Caki2 (cell line): Measurements from ENCODE around the gene POLR2E. TPM values are rescaled to one million over a fixed set of nuclear protein-coding genes. Genes with fewer than 3 reads are reported as not detected.
A peak's percentile ranks its signal among the peaks of the same experiment; 100 is the strongest.

ENCODE experiments used
- DNase-seq: peaks from one replicate; pipeline ENCODE4 v3.0.0-alpha.2; 2015; ENCODE audit warnings: low read depth
- in situ Hi-C: cut with HindIII; loops from 2 replicates; pipeline ENCODE4 v1.10.0; 2016; ENCODE audit warnings: low sequenced_read_pairs, low pct_unique_long_range_greater_than_20kb, mixed read lengths
- total RNA-seq: library from RNA; depleted of rRNA; stranded (reverse); fragments of >200 nt; shearing (Covaris generic); gene quantifications from 2 replicates; pipeline ENCODE4 v1.2.3, GENCODE V29; 2014; ENCODE audit warnings: low replicate concordance

POLR2E gene
- total RNA-seq, 1 experiment from 2014 or later: 180 TPM

DNA sequence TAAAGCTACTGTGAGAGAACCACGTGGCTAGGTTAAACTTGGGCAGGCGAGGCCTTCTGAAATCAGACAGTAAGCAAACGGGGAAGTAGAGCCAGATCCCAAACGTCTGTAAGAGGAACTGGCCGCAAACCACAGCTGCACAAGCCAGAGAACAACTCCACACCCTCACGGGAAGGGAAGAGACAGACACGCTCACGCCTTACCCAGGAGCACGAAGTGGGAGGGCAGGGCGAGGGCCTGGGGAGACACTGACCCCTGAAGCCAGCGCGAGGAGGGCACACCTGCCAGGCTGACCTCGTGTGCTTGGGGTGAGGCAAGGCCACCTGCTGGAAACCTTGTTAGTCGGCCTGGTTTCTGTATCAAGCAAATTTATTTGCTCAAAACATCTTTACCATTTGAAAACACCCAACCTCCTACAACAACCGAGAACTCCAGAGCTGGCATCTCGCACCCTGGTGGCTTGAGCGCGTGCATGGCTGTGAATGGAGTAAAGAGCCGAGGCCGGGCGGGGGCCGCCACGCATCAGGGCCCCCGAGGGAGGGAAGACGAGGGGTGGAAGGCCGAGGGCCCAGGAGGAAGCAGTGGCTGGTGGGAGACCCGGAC is 7.3 kb downstream of the POLR2E start:
- DNase-seq: no peak
- in situ Hi-C loops: no loop called here

DNA sequence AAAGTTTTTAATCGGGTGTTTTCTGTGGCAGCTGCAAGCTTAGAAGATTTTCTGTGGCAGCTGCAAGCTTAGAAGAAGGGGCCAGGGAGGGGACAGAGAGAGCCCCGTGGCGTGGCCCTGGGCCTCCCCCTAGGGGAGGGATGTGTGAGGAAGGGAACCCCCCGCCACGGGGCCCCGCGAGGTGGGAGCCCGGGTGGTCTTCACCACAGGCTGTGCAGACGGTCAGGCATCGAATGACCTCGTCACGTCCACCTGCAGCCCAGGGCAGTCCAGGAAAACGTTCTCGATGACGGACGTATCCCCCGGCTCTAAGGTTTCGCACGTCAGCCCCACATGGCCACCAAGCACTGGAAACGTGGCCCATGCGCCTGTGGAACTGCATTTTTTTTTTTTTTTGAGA is 8.6 kb downstream of the POLR2E start:
- in situ Hi-C loops: no loop called here
- no peak for DNase-seq

DNA sequence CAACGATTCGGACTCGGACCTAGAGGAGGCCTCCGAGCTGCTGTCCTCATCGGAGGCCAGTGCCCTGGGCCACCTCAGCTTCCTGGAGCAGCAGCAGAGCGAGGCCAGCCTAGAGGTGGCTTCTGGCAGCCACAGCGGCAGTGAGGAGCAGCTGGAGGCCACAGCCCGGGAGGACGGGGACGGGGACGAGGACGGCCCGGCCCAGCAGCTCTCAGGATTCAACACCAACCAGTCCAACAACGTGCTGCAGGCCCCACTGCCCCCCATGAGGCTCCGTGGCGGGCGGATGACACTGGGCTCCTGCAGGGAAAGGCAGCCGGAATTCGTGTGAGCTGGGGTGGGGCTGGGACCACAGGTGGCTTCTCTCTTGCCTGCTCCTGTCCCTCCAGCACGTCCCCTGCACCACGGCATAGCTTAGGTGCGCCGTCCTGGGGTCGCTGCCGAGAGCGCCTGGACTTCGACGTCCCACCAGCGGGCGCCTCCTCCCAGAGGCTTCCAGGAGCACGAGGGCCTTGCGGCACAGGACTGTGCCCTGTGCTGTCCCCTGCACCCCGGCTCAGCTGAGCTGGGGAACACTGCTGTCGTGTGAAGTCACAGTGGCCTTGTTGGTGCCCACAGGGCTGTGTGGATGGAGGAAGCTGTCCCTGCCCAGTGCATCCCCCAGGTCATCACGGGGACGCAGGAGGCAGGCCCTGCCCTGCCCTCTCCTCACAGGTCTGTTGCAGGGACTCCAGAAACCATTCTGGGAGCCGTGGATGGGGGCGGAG is 9.3 kb downstream of the POLR2E start:
- no peak for DNase-seq
- in situ Hi-C loops: no loop called here

DNA sequence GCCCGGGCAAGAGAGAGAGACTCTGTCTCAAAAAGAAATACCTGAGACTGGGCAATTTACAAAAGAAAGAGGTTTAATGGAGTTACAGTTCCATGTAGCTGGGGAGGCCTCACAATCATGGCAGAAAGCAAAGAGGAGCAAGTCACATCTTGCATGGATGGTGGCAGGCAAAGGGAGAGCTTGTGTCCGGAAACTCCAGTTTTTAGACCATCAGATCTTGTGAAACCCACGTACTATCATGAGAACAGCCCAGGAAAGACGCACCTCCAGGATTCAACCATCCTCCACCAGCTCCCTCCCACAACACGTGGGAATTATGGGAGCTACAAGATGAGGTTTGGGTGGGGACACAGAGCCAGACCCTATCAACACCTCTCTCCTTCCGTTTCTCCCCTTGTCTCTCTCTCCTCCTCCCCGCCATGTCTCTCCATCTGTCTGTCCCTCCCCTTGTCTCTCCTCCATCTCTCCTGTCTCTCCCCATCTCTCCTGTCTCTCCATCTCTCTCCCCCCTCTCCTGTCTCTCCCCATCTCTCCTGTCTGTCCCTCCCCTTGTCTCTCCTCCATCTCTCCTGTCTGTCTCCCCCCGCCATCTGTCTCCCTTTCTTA is 10.0 kb downstream of the POLR2E start:
- in situ Hi-C loops: no loop called here

DNA sequence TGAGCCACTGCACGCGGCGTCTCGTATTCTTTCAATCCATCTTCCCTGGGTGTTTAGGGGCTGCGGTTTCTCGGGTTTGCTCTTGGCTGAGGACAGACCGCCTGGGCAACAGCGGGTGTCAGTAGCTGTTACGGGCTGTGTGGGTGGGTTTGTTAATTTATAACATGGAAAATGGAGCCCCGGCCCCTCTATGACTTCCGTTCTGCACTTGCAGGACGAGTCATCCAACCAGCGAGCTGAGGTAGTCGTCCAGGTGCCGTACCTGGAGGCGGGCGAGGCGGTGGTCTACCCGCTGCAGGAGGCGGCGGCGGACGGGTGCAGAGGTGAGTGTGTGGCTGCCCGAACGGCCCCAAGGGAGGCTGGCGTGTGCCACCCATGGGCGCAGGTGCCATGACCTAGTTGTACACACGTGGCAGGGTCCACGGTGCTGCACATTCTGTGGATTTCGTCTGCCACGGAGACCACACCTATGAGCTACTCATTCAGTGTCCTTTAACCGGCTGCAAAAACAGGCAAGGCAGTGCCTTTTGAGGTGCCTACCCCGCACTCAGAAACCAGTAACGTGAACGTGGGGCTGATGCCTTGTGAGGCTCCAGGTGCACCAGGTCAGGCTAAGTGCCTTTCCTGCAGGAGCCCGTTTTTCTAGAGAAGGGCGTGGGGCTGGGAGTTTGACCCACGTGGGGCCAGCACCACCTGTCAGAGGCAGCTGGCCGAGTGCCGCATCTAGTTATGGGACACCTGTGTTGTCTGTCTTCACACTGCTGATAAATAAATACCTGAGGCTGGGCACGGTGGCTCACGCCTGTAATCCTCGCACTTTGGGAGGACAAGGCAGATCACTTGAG is 10.9 kb downstream of the POLR2E start:
- DNase-seq: no peak
- in situ Hi-C loops: no loop called here

More for the DNA sequence above, 10.0 kb downstream of the POLR2E start:
- no peak for DNase-seq

DNA sequence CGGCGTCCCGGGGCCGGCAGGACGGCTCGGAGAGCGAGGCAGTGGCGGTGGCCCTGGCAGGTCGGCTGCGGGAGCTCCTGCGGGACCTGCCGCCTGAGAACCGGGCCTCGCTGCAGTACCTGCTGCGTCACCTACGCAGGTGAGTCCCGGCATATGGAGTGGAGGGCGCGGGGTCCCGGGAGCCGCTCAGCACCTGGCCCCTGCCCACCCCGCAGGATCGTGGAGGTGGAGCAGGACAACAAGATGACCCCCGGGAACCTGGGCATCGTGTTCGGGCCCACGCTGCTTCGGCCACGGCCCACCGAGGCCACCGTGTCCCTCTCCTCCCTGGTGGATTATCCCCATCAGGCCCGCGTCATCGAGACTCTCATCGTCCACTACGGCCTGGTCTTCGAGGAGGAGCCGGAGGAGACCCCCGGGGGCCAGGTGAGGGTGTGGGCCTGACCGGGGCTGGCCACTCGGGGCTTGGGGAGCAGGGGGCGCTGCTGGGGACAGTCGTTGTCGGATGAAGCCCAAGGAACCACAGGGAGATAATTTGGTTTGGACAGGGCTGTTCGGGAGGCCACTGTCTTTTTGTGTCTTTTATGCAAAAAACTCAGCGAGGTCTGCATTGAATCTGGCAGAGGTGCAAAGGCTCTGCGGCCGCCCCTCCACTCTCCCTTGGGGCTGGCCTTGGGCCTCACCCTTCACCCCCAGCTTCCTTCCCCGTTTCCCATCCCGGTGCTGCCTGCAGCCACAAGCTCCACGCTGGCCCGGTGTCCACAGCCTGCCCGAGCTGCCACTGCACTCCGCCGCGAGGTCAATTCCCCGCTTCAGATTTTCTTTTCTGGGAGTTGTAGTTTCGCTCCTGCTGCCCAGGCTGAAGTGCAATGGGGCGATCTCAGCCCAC is 12.0 kb downstream of the POLR2E start:
- no peak for DNase-seq
- in situ Hi-C loops: no loop called here

DNA sequence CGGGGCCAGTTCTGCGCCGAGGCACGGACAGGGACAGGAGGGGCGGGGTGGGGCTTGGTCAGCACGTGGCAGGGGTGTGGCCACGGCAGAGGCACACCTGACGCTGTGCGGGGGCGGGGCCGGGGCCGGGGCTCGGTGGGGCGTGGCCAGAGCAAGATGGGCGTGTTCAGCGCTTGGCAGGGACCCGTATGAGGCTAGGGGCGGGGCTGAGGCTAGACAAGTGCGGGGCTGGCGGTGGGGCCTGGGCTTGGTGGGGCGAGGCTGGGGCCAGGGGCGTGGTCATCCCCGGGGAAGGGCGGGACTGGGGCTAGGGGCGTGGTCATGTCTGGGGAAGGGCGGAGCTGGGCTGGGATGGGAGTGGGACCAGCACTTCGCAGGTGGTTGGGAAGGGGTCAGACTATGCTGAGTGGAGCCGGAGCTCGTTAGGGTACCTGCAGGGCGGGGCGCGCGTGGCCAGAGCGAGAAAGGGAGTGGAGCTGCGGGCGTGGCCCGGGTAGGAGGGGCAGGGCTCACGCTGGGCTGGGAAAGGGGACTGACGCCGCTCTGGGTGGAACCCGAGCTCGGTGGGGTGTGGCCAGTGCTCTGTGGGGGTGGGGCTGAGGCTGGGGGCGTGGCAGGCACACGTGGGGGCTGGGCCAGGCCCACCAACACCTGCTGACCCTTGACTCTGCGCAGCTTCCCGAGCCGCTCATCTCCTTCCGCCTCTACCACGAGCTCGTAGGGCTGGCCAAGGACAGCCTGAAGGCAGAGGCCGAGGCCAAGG is 12.8 kb downstream of the POLR2E start:
- in situ Hi-C loops: no loop called here
- DNase-seq: peak; percentile 82

DNA sequence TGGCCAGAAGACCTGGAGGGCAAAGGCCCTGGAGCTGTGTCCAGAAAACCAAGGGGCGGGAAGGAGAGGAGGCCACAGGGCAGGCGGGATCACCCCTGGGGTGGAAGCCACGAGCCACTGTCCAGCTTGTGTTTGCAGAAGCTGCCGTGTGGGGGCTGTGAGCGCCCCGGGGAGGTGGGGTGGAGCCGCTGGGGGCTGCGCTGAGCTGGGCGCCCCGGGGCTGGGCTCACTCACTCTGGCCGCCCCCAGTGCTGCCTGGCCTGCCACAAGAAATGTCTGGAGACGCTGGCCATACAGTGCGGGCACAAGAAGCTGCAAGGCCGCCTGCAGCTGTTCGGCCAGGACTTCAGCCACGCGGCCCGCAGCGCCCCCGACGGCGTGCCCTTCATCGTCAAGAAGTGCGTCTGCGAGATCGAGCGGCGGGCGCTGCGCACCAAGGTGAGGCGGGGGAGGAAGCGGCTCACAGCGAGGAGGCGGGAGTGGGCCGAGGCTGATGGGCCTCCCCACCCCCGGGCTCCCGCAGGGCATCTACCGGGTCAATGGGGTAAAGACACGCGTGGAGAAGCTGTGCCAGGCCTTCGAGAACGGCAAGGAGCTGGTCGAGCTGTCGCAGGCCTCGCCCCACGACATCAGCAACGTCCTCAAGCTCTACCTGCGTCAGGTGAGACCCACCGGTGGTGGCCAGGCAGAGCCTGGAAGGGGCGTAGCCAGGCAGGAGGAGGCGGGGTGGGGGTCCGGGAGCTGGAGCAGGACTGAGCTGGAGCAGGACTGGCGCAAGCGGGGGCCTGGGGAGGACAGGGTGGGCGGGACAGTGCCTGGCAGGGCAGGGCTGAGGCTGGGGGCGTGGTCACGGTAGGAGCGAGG is 13.6 kb downstream of the POLR2E start:
- in situ Hi-C loops: no loop called here
- no peak for DNase-seq

DNA sequence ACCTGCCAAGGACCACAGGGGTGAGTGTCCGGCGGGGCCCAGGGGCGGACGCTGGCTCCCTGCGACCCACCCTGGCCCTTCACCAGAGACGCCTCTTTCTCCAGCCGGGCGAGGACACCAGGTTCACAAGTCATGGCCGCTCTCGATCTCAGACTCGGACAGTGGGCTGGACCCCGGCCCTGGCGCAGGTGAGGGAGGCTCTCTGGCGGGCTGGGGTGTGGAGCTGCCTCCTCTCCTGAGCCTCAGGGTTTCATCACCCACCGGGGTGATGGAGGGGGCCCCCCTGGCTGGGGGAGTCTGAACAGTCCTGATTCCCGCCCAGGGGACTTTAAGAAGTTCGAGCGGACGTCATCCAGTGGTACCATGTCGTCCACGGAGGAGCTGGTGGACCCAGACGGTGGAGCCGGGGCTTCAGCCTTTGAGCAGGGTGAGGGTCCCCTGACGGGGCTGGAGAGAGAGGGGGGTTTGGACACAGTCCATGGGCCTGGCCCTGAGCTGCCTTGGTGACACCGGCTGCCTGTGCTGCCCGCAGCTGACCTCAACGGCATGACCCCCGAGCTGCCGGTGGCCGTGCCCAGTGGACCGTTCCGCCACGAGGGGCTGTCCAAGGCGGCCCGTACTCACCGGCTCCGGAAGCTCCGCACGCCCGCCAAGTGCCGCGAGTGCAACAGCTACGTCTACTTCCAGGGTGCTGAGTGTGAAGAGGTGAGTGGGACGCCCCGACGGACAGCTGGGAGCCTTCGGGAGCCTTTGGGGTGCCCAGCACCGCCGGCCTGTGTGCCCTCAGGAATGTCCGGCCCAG is 14.6 kb downstream of the POLR2E start:
- no peak for DNase-seq
- in situ Hi-C loops: no loop called here

DNA sequence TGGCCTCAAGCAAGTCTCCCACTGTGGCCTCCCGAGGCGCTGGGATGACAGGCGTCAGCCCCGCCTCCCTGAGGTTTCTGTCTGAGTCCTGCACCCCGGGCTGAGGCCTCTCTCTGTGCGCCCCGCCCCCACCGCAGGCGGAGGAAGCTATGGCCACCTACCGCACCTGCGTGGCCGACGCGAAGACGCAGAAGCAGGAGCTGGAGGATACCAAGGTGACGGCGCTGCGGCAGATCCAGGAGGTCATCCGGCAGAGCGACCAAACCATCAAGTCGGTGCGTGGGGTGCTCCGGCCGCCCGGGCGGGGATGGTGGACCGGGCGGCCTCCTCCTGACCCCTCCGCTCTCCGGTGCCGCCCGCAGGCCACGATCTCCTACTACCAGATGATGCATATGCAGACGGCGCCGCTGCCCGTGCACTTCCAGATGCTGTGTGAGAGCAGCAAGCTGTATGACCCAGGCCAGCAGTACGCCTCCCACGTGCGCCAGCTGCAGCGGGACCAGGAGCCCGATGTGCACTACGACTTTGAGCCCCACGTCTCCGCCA is 15.5 kb downstream of the POLR2E start:
- in situ Hi-C loops: no loop called here
- no peak for DNase-seq

DNA sequence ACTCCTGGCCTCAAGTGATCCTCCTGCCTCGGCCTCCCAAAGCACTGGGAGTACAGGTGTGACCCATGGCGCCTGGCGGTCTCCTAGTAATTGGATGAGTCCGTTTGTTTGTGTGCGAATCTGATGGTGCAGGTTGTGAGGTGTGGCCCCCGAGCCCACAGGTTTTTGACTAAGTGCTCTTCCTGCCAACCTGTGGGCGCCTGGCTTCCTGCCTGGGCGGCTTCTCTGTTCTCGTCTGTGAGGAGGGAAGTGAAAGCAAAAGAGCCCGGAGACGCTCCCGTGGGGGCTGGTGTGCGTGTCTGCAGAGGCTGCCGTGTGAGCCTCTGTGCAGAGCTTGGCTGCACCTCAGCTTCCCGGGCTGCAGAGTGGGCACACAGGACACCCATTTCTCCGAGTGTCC is 18.2 kb downstream of the POLR2E start:
- in situ Hi-C loops: no loop called here
- no peak for DNase-seq

DNA sequence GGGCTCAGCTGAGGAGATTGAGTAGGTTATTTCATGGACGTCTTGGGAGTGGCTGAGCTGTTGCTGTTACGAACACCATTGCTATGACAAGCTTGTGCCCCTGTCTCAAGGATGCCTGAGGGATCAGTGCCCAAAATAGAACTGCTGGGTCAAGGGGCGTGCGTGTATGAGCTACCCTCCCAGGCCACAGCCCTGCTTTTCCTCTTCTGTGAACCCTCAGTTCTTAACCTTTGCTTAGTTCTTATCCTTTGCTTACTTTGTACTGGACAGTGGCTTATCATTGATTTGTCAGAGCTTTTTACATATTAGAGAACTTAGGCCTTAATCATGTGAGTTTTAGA is 19.2 kb downstream of the POLR2E start:
- in situ Hi-C loops: no loop called here

DNA sequence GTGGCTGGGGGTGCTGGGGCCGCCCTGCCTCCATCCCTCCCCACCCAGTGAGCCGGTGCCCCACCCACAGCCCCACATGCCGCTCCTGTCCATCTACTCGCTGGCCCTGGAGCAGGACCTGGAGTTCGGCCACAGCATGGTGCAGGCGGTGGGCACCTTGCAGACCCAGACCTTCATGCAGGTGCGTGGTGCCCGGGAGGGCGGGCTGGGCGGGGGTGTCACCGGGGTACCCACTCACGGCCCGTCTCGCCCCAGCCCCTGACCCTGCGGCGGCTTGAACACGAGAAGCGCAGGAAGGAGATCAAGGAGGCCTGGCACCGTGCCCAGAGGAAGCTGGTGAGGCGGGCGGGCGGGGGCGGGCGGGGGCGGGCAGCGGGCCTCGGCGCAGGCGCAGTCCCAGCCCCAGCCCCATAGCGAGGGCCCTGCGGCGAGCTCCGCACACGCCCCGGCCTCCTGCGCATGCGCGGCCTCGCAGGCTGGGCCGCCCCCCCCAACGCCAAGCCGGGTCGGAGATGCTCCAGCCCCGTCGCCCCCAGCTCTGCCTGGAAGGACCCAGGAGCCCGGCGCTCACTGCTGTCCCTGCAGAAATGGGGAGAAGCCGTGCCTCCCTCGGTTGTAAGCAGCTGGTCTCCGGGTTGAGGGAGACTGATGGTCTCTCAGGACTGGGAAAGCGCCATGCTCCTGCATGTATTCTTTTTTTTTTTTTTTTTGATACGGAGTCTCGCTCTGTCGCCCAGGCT is 20.5 kb downstream of the POLR2E start:
- peak; percentile 53 for DNase-seq
- in situ Hi-C loops: no loop called here

More for the DNA sequence above, 19.2 kb downstream of the POLR2E start:
- DNase-seq: no peak

DNA sequence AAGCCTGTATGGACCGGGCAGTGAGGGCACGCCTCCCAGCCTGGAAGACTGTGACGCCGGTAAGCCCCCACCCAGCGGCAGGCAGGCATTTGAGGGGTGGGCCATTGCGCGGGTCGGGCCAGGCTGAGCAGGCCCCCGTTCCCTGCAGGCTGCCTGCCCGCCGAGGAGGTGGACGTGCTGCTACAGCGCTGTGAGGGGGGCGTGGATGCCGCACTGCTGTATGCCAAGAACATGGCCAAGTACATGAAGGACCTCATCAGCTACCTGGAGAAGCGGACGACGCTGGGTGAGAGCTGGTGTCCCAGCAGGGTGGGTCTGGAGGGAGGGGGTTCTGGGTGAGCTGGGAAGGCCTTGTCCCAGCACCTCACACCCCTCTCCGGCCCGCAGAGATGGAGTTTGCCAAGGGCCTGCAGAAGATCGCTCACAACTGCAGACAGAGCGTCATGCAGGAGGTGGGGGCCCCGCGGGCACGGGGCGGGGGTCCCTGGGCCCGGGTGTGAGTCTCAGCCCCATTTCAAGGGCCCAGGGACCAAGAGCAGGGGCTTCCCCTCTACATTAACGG is 21.1 kb downstream of the POLR2E start:
- in situ Hi-C loops: no loop called here
- no peak for DNase-seq
